Left renal pelvis (tissue), 4 donors: Measurements from ENCODE around the gene PTPRJ. TPM values are rescaled to one million over a fixed set of nuclear protein-coding genes. Genes with fewer than 3 reads are reported as not detected.
"Not testable (repeated sequence)": the region's sequence is repeated elsewhere in the genome, so short reads cannot be mapped to it uniquely, and the experiment has no call there.

Experiments
- DNase-seq, 4 donors: peaks; one replicate each; pipeline ENCODE4 v3.0.0-alpha.2; 2013; ENCODE audit warnings: low read depth in 4 of 4, low spot score in 3 of 4
- polyA plus RNA-seq, 4 donors: library from polyadenylated mRNA; unstranded; fragments of 120-200 nt; gene quantifications; one replicate each; pipeline ENCODE4 v1.2.1, GENCODE V29; 2013; ENCODE audit not compliant: insufficient read length in 4 of 4

The PTPRJ gene
- polyA plus RNA-seq, 4 donors = 9.0 to 25.1 (median 23.9) TPM

- DNase-seq = no peak
Measured at GRCh38 chr11:48014917-48015316, 34.6 kb downstream of the PTPRJ start.

GRCh38 chr11:48017105-48017830, 36.9 kb downstream of the PTPRJ start:
- no peak for DNase-seq

- no peak for DNase-seq
Measured at GRCh38 chr11:48017831-48018527, 37.6 kb downstream of the PTPRJ start.

GRCh38 chr11:48018528-48019216, 38.3 kb downstream of the PTPRJ start:
- DNase-seq = no peak

- DNase-seq = no peak
Measured at GRCh38 chr11:48019217-48019584, 38.8 kb downstream of the PTPRJ start.

GRCh38 chr11:48019595-48019994, 39.2 kb downstream of the PTPRJ start:
- no peak for DNase-seq

- no peak for DNase-seq
Measured at GRCh38 chr11:48020092-48020755, 39.9 kb downstream of the PTPRJ start.

GRCh38 chr11:48021201-48021820, 41.0 kb downstream of the PTPRJ start:
- not testable (repeated sequence) for DNase-seq

GRCh38 chr11:48022445-48022844, 42.1 kb downstream of the PTPRJ start:
- no peak for DNase-seq

- not testable (repeated sequence) for DNase-seq
Measured at GRCh38 chr11:48023608-48024007, 43.2 kb downstream of the PTPRJ start.

GRCh38 chr11:48024635-48025071, 44.3 kb downstream of the PTPRJ start:
- DNase-seq = no peak

- no peak for DNase-seq
Measured at GRCh38 chr11:48025293-48025983, 45.1 kb downstream of the PTPRJ start.

GRCh38 chr11:48025984-48026340, 45.6 kb downstream of the PTPRJ start:
- no peak for DNase-seq

- no peak for DNase-seq
Measured at GRCh38 chr11:48028914-48029680, 48.7 kb downstream of the PTPRJ start.

GRCh38 chr11:48029681-48030290, 49.4 kb downstream of the PTPRJ start:
- DNase-seq = no peak

GRCh38 chr11:48031602-48032001, 51.2 kb downstream of the PTPRJ start:
- no peak for DNase-seq

GRCh38 chr11:48032721-48033120, 52.4 kb downstream of the PTPRJ start:
- DNase-seq = no peak

GRCh38 chr11:48033918-48034341, 53.6 kb downstream of the PTPRJ start:
- DNase-seq = no peak
